Gastrocnemius medialis (tissue), 4 donors: ENCODE data around the gene SLC25A12. TPM values are rescaled to one million over a fixed set of nuclear protein-coding genes. Genes with fewer than 3 reads are reported as not detected.

Experiments
- ATAC-seq, 2 donors: fragments of 150-250 bp; one replicate each; pipeline ENCODE4 v1.9.1; 2016
- DNase-seq, 2 donors: peaks; one replicate each; pipeline ENCODE4 v3.0.0-alpha.2; 2019
- H3K27ac ChIP-seq, 4 donors: fragments of 200-600 bp; sonication (generic); 1 replicate in 1 of 4; 2 replicates in 3 of 4; pipeline ENCODE4 v1.5.1; 2016 to 2018; ENCODE audit warnings: mild to moderate bottlenecking in 2 of 4, moderate library complexity in 1 of 4
- H3K27me3 ChIP-seq, 3 donors: fragments of 200-600 bp; sonication (generic) in 2 of 3; 1 replicate in 1 of 3; 2 replicates in 2 of 3; pipeline versions ENCODE4 v1.5.1 to v1.6.0; 2016 to 2019; ENCODE audit warnings: mild to moderate bottlenecking in 1 of 3, moderate library complexity in 1 of 3
- H3K36me3 ChIP-seq, 2 donors: fragments of 200-600 bp; sonication (generic) in 1 of 2; one replicate each; pipeline ENCODE4 v1.5.1; 2017 to 2018
- H3K4me1 ChIP-seq, 2 donors: fragments of 200-600 bp; sonication (generic) in 1 of 2; one replicate each; pipeline ENCODE4 v1.5.1; 2016 to 2017; ENCODE audit warnings: mild to moderate bottlenecking in 2 of 2
- H3K4me3 ChIP-seq, 4 donors: fragments of 200-600 bp; sonication (generic) in 3 of 4; 1 replicate in 1 of 4; 2 replicates in 3 of 4; pipeline ENCODE4 v1.5.1; 2016 to 2019; ENCODE audit warnings: mild to moderate bottlenecking in 2 of 4
- H3K9me3 ChIP-seq, 3 donors: fragments of 200-600 bp; sonication (generic) in 2 of 3; 1 replicate in 1 of 3; 2 replicates in 2 of 3; pipeline ENCODE4 v1.5.1; 2016 to 2019
- CTCF ChIP-seq, 5 experiments: fragments of 450-650 bp in 3 of 5; fragments of 200-600 bp in 2 of 5; sonication (generic) in 2 of 5; IDR thresholded peaks in 4 of 5; conservative IDR thresholded peaks in 1 of 5; 1 replicate in 4 of 5; 2 replicates in 1 of 5; pipeline ENCODE4 v1.5.1; 2016 to 2019; ENCODE audit warnings: antibody characterized with exemption in 5 of 5, mild to moderate bottlenecking in 3 of 5, moderate library complexity in 3 of 5
- POLR2A ChIP-seq, 2 donors: fragments of 450-650 bp; IDR thresholded peaks; one replicate each; pipeline ENCODE4 v1.6.1; 2017; ENCODE audit warnings: antibody characterized with exemption in 2 of 2, mild to moderate bottlenecking in 2 of 2, moderate library complexity in 2 of 2
- in situ Hi-C, 4 donors: fragments of 200-750 bp; cut with MboI; loops; one replicate each; pipeline versions ENCODE4 v1.15.0 to v1.8.0; 2017; ENCODE audit warnings: low sequenced_read_pairs in 4 of 4
- intact Hi-C: fragments of 100-400 bp; cut with DNase I; formaldehyde crosslinking; loops from one replicate; pipeline ENCODE4 v1.15.1; 2023; ENCODE audit warnings: low total_unique reads
- total RNA-seq, 4 donors: library from RNA; depleted of rRNA; stranded (reverse); fragments of >200 nt; gene quantifications; one replicate each; pipeline versions ENCODE4 v1.1.0 to v1.2.3, GENCODE V29; 2016

Gene SLC25A12
- total RNA-seq, 4 donors from 2014 or later = 54.2 to 91.3 (median 79.0) TPM

- Histone ChIP-seq H3K9me3 (no peaks in the 10 kb centered on the region), H3K27ac (no peak overlapping the region), H3K4me3 (no peak overlapping the region), H3K27me3 (no peaks in the 10 kb centered on the region), H3K4me1 (no peaks in the 10 kb centered on the region), H3K36me3 (peaks cover 0 to 53% of the 10 kb centered on the region in 2 donors)
- in situ Hi-C loops (no loop called here), intact Hi-C loops (no loop called here)
- DNase-seq (no peak), ATAC-seq (no peak)
- TF ChIP-seq POLR2A (IDR thresholded peaks at IDR 0.05) = no peak
These were observed 152.9 kb downstream of the SLC25A12 start for GRCh38 chr2:171741189-171741588.

- Histone ChIP-seq H3K27ac (no peak overlapping the region), H3K27me3 (no peaks in the 10 kb centered on the region), H3K4me1 (no peaks in the 10 kb centered on the region), H3K9me3 (no peaks in the 10 kb centered on the region), H3K4me3 (no peak overlapping the region), H3K36me3 (peaks cover 0 to 48% of the 10 kb centered on the region in 2 donors)
- intact Hi-C loops = no loop called here
- no peak for ATAC-seq
- in situ Hi-C loops = no loop called here
- TF ChIP-seq CTCF (IDR thresholded peaks at IDR 0.05 in 4 of 5, conservative IDR thresholded peaks at IDR 0.05 in 1 of 5) (no peak), POLR2A (IDR thresholded peaks at IDR 0.05) (no peak)
- no peak for DNase-seq
These were observed 157.9 kb downstream of the SLC25A12 start for GRCh38 chr2:171735991-171736710.

Other genes starting within 250 kb of the SLC25A12 start
- gene DYNC1I2, start 206.8 kb downstream of the SLC25A12 start, total RNA-seq = 10 to 100 TPM; 40.0 to 93.7 (median 59.3) TPM
- 10 to 100 TPM; 30.6 to 61.9 (median 50.0) TPM for gene HAT1, start 28.2 kb upstream of the SLC25A12 start, total RNA-seq
- 10 to 100 TPM in 2 of 4 donors, 1 to 10 TPM in 2; 4.3 to 14.3 (median 9.7) TPM for gene METAP1D, start 105.7 kb upstream of the SLC25A12 start, total RNA-seq
- under 1 TPM in 1 of 4 donors, not detected in 3; 0.16 TPM for gene DLX1, start 191.3 kb upstream of the SLC25A12 start, total RNA-seq
- gene DLX2, start 208.7 kb upstream of the SLC25A12 start, total RNA-seq = not detected